GM12891 (cell line): ENCODE data around the gene NSUN7.

Experiments
- PAX5 ChIP-seq: IDR thresholded peaks from 2 replicates; pipeline ENCODE4 v1.6.1; 2011; ENCODE audit warnings: low read length, moderate library complexity, mild to moderate bottlenecking; ENCODE audit not compliant: insufficient read depth, severe bottlenecking
- POLR2A ChIP-seq: IDR thresholded peaks from 2 replicates; pipeline ENCODE4 v1.6.1; 2011; ENCODE audit warnings: low read depth, low read length, control low read depth
- POLR2AphosphoS5 ChIP-seq: IDR thresholded peaks from 2 replicates; pipeline ENCODE4 v1.6.1; 2011; ENCODE audit warnings: low read depth, low read length, control low read depth
- POU2F2 ChIP-seq: IDR thresholded peaks from 2 replicates; pipeline ENCODE4 v1.6.1; 2011; ENCODE audit warnings: low read depth, mild to moderate bottlenecking, control low read depth, low read length, moderate library complexity
- SPI1 ChIP-seq: IDR thresholded peaks from 2 replicates; pipeline ENCODE4 v1.6.1; 2011; ENCODE audit warnings: low read depth, low read length, control low read depth
- TAF1 ChIP-seq: IDR thresholded peaks from 2 replicates; pipeline ENCODE4 v1.6.1; 2011; ENCODE audit warnings: low read depth, low read length, control low read depth

- no peak for TF ChIP-seq POLR2AphosphoS5
- TF ChIP-seq POLR2A, result no peak
- TF ChIP-seq TAF1, result no peak
- TF ChIP-seq POU2F2, result no peak
- no peak for TF ChIP-seq SPI1
- TF ChIP-seq PAX5, result no peak
Observed at GRCh38 chr4:40831146-40831907, 81.6 kb downstream of the NSUN7 start.
